HG02610 (cell line): ENCODE measurements around the gene TRIM62.
"Not testable (repeated sequence)": the region's sequence is repeated elsewhere in the genome, so short reads cannot be mapped to it uniquely, and the experiment has no call there.

ENCODE experiments used
- ATAC-seq: cut with Tn5 transposase; IDR thresholded peaks from one replicate; pipeline ENCODE4 v1.9.1; 2021; ENCODE audit warnings: mild to moderate bottlenecking, moderate library complexity; ENCODE audit not compliant: unreplicated experiment

TRIM62 gene

GRCh38 chr1:33111965-33112364, 69.9 kb downstream of the TRIM62 start:
- ATAC-seq = no peak

GRCh38 chr1:33110477-33110876, 71.4 kb downstream of the TRIM62 start:
- no peak for ATAC-seq

GRCh38 chr1:33100119-33100415, 81.8 kb downstream of the TRIM62 start:
- ATAC-seq = not testable (repeated sequence)

- ATAC-seq = peak; percentile 74
Measured at GRCh38 chr1:33099290-33100118, 82.3 kb downstream of the TRIM62 start.

- no peak for ATAC-seq
Measured at GRCh38 chr1:33098371-33098770, 83.5 kb downstream of the TRIM62 start.

GRCh38 chr1:33097762-33098161, 84.1 kb downstream of the TRIM62 start:
- ATAC-seq = no peak

- no peak for ATAC-seq
Measured at GRCh38 chr1:33097137-33097611, 84.7 kb downstream of the TRIM62 start.

GRCh38 chr1:33096363-33097005, 85.4 kb downstream of the TRIM62 start:
- ATAC-seq = no peak
